Panc1 (cell line): Measurements from ENCODE around the gene SH3PXD2B.

Experiments used
- SIN3A ChIP-seq: IDR thresholded peaks from 2 replicates; pipeline ENCODE4 v1.6.1; 2012; ENCODE audit warnings: low read depth, mild to moderate bottlenecking, low read length, moderate library complexity, borderline replicate concordance; ENCODE audit not compliant: insufficient read depth
- TCF7L2 ChIP-seq: IDR thresholded peaks from 2 replicates; pipeline ENCODE4 v1.6.1; 2011; ENCODE audit warnings: mild to moderate bottlenecking, low read depth, low read length, inconsistent platforms
- TF ChIP-seq, protein P1 (sequence below): fragments of 450-650 bp; IDR thresholded peaks from 2 replicates; pipeline ENCODE4 v1.5.1; 2017; ENCODE audit warnings: mild to moderate bottlenecking
- TF ChIP-seq, protein P2 (sequence below), 2 experiments: IDR thresholded peaks; 2 replicates each; pipeline ENCODE4 v1.6.1; 2011 to 2012; ENCODE audit warnings: low read depth in 2 of 2, control low read depth in 1 of 2, low read length in 1 of 2, mild to moderate bottlenecking in 1 of 2, moderate library complexity in 1 of 2; ENCODE audit not compliant: insufficient read depth in 1 of 2

DNA sequence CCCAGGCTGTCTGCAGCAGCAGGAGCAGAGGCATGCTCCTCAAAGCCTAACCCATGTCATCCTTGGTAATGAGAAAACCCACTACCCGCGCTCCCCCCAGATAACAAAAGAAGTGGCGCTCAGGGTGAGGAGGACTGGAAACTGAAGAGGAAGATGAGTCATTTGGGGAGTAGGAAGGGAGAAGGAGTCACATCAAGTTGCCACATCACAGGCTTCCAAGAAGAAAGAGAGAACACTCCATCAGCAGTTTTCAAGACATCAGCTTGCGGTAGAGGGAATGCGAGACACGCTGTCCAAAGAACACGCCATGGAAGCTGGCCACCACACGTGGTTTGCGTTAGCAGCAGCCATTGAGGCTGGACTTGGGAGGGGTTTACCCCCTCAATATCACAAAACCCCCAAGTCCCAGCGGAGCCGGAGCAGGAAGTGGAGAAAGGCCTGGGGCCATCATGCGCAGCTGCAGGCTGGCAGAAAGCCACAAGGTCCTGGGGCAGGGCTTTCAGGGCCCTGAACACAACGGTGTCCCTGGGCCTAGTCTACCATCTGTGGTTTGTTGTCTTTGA is 41.5 kb downstream of the SH3PXD2B start:
- TF ChIP-seq, protein P1, sequence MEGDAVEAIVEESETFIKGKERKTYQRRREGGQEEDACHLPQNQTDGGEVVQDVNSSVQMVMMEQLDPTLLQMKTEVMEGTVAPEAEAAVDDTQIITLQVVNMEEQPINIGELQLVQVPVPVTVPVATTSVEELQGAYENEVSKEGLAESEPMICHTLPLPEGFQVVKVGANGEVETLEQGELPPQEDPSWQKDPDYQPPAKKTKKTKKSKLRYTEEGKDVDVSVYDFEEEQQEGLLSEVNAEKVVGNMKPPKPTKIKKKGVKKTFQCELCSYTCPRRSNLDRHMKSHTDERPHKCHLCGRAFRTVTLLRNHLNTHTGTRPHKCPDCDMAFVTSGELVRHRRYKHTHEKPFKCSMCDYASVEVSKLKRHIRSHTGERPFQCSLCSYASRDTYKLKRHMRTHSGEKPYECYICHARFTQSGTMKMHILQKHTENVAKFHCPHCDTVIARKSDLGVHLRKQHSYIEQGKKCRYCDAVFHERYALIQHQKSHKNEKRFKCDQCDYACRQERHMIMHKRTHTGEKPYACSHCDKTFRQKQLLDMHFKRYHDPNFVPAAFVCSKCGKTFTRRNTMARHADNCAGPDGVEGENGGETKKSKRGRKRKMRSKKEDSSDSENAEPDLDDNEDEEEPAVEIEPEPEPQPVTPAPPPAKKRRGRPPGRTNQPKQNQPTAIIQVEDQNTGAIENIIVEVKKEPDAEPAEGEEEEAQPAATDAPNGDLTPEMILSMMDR: no peak
- TF ChIP-seq TCF7L2 (no peak), SIN3A (no peak)
- TF ChIP-seq, protein P2, sequence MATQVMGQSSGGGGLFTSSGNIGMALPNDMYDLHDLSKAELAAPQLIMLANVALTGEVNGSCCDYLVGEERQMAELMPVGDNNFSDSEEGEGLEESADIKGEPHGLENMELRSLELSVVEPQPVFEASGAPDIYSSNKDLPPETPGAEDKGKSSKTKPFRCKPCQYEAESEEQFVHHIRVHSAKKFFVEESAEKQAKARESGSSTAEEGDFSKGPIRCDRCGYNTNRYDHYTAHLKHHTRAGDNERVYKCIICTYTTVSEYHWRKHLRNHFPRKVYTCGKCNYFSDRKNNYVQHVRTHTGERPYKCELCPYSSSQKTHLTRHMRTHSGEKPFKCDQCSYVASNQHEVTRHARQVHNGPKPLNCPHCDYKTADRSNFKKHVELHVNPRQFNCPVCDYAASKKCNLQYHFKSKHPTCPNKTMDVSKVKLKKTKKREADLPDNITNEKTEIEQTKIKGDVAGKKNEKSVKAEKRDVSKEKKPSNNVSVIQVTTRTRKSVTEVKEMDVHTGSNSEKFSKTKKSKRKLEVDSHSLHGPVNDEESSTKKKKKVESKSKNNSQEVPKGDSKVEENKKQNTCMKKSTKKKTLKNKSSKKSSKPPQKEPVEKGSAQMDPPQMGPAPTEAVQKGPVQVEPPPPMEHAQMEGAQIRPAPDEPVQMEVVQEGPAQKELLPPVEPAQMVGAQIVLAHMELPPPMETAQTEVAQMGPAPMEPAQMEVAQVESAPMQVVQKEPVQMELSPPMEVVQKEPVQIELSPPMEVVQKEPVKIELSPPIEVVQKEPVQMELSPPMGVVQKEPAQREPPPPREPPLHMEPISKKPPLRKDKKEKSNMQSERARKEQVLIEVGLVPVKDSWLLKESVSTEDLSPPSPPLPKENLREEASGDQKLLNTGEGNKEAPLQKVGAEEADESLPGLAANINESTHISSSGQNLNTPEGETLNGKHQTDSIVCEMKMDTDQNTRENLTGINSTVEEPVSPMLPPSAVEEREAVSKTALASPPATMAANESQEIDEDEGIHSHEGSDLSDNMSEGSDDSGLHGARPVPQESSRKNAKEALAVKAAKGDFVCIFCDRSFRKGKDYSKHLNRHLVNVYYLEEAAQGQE (IDR thresholded peaks at IDR 0.05; ENCODE audit: insufficient read depth in 1 of 2, low read depth in 2 of 2, low read length in 1 of 2): no peak
